Gastroesophageal sphincter (tissue), 4 donors: Measurements from ENCODE around the gene ENTREP3. TPM values are rescaled to one million over a fixed set of nuclear protein-coding genes. Genes with fewer than 3 reads are reported as not detected.

Source experiments
- ATAC-seq: fragments of 150-250 bp; one replicate; pipeline ENCODE4 v1.9.1; 2016; ENCODE audit warnings: mild to moderate bottlenecking, moderate library complexity
- H3K27ac ChIP-seq, 4 donors: fragments of 200-600 bp; sonication (generic) in 3 of 4; 1 replicate in 3 of 4; 2 replicates in 1 of 4; pipeline ENCODE4 v1.5.1; 2016 to 2019
- H3K27me3 ChIP-seq: fragments of 200-600 bp; sonication (generic); one replicate; pipeline ENCODE4 v1.5.1; 2019
- H3K36me3 ChIP-seq, 2 donors: fragments of 200-600 bp; sonication (generic); one replicate each; pipeline ENCODE4 v1.5.1; 2019; ENCODE audit warnings: control low read depth in 1 of 2
- H3K4me1 ChIP-seq, 3 donors: fragments of 200-600 bp; sonication (generic); 1 replicate in 2 of 3; 2 replicates in 1 of 3; pipeline ENCODE4 v1.5.1; 2016 to 2019; ENCODE audit warnings: control low read depth in 2 of 3
- H3K4me3 ChIP-seq, 2 donors: fragments of 200-600 bp; sonication (generic); one replicate each; pipeline ENCODE4 v1.5.1; 2019; ENCODE audit warnings: mild to moderate bottlenecking in 1 of 2, moderate library complexity in 1 of 2
- H3K9me3 ChIP-seq, 3 donors: fragments of 200-600 bp; sonication (generic); one replicate each; pipeline ENCODE4 v1.5.1; 2017 to 2019; ENCODE audit warnings: control low read depth in 2 of 3
- EP300 ChIP-seq: sonication (generic); formaldehyde crosslinking; IDR thresholded peaks from one replicate; pipeline ENCODE4 v1.6.1; 2017; ENCODE audit warnings: antibody characterized with exemption, mild to moderate bottlenecking
- POLR2A ChIP-seq, 2 donors: fragments of 450-650 bp; IDR thresholded peaks; one replicate each; pipeline ENCODE4 v1.6.1; 2017; ENCODE audit warnings: antibody characterized with exemption in 2 of 2, mild to moderate bottlenecking in 2 of 2, moderate library complexity in 1 of 2
- POLR2AphosphoS5 ChIP-seq: sonication (generic); formaldehyde crosslinking; IDR thresholded peaks from one replicate; pipeline ENCODE4 v1.6.1; 2017; ENCODE audit warnings: antibody characterized with exemption
- WGBS, 2 donors: methylation state at CpG; one replicate each; pipeline ENCODE4 v1.1.5; 2018; ENCODE audit warnings: low coverage in 1 of 2; 5-methylcytosine and 5-hydroxymethylcytosine counted together
- total RNA-seq, 4 donors: library from RNA; depleted of rRNA; stranded (reverse); fragments of >200 nt; gene quantifications; one replicate each; pipeline ENCODE4 v1.1.0, GENCODE V29; 2016
- TF ChIP-seq, protein P1 (sequence below), 4 experiments: fragments of 200-600 bp in 2 of 4; fragments of 450-650 bp in 2 of 4; sonication (generic) in 1 of 4; IDR thresholded peaks; one replicate each; pipeline ENCODE4 v1.5.1; 2017 to 2019; ENCODE audit warnings: antibody characterized with exemption in 4 of 4, mild to moderate bottlenecking in 2 of 4, moderate library complexity in 2 of 4

ENTREP3 gene
- total RNA-seq, 4 donors from 2014 or later, result 11.4 to 35.3 (median 22.1) TPM

DNA sequence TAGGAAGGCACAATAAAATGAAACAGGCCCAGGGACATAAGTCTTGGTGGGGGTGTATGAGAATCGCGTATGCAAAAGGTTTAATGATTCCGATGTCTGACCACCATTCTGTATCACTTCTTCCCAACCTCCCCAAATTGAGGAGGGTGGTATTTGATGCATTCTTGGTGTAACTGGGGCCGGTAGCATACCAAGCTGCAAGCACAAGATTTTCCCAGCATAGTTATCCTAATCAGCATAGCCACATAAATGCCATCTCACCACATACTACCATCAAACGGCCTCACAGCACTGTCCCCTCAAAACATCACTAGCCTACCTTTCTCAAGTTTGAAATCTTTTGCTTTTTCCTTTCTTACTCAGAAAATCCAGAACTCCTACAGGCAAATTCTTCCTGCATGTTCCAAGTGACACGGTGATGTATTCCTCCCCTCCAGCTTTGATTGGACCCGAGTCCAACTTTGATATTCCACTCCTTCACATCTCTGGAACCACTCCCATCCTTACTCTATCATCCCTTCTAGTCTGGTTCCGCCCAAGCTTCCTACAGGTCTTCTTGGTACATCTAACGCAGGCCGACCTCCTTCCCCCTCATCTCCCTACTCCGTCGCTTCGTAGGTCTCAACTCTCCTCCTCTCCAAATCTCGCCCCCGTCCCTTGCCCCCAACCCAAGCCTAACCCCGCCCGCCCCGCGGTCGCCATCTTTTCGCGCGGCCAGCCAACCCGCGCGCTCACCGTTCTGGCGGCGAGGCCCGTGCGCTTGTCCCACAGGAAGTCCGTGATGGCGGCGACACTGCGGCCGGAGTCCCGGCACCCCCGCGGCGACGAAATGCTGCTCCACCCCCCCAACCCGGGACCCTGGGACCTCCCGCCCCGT is 17.4 kb upstream of the ENTREP3 start:
- H3K36me3 ChIP-seq, result peaks cover 8 to 36% of the 10 kb centered on the region in 2 donors
- no peaks in the 10 kb centered on the region for H3K27me3 ChIP-seq
- peak overlapping the region; percentile 91 to 99 (median 95) for H3K27ac ChIP-seq
- peak; percentile 54 for ATAC-seq
- H3K4me3 ChIP-seq, result peak overlapping the region; percentile 91 to 94
- WGBS, 2 donors, result 4 to 8% methylated on average over 13 to 25 of the region's 44 CpGs
- H3K9me3 ChIP-seq, result no peaks in the 10 kb centered on the region
- peaks cover 0 to 56% (median 23%) of the 10 kb centered on the region in 3 donors for H3K4me1 ChIP-seq
- TF ChIP-seq EP300 (no peak), POLR2A (IDR thresholded peaks at IDR 0.05) (no peak), POLR2AphosphoS5 (no peak)
- TF ChIP-seq, protein P1, sequence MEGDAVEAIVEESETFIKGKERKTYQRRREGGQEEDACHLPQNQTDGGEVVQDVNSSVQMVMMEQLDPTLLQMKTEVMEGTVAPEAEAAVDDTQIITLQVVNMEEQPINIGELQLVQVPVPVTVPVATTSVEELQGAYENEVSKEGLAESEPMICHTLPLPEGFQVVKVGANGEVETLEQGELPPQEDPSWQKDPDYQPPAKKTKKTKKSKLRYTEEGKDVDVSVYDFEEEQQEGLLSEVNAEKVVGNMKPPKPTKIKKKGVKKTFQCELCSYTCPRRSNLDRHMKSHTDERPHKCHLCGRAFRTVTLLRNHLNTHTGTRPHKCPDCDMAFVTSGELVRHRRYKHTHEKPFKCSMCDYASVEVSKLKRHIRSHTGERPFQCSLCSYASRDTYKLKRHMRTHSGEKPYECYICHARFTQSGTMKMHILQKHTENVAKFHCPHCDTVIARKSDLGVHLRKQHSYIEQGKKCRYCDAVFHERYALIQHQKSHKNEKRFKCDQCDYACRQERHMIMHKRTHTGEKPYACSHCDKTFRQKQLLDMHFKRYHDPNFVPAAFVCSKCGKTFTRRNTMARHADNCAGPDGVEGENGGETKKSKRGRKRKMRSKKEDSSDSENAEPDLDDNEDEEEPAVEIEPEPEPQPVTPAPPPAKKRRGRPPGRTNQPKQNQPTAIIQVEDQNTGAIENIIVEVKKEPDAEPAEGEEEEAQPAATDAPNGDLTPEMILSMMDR (IDR thresholded peaks at IDR 0.05), result no peak

DNA sequence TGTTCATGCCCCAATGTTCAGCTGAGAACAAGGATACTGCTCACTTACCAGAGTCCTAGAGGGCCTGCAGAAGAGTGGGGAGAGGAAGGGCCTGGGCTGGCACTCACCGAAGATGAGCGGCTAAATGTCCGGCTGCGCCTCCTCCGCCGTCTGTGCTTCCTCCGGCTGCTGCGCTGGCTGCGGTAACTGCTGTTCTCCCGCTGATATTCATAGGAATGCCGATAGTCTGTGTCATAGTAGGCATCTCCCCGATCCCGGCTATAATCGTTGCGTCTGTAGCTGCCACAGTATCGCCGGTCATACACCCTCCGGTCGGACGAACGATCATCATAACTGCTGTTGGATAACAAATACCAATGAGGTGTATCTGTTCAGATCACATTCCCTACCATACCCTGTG is 14.1 kb upstream of the ENTREP3 start:
- H3K36me3 ChIP-seq, result peaks cover 9 to 69% of the 10 kb centered on the region in 2 donors
- 76 to 89% methylated on average over 15 to 18 of the region's 21 CpGs for WGBS, 2 donors

GRCh38 chr1:155268630-155269029 is 13.3 kb upstream of the ENTREP3 start:
- ATAC-seq, result no peak
- 89% methylated on average over 8 of the region's 21 CpGs; no CpG with 5 or more reads in 1 of the 2 donors for WGBS, 2 donors

More for the DNA sequence above, 14.1 kb upstream of the ENTREP3 start:
- TF ChIP-seq POLR2AphosphoS5 (no peak), EP300 (no peak), POLR2A (IDR thresholded peaks at IDR 0.05) (no peak)
- TF ChIP-seq, protein P1 (IDR thresholded peaks at IDR 0.05), result no peak
- peaks cover 0 to 43% (median 18%) of the 10 kb centered on the region in 3 donors for H3K4me1 ChIP-seq
- no peak overlapping the region for H3K27ac ChIP-seq
- H3K9me3 ChIP-seq, result no peaks in the 10 kb centered on the region
- no peaks in the 10 kb centered on the region for H3K27me3 ChIP-seq
- no peak for ATAC-seq
- H3K4me3 ChIP-seq, result no peak overlapping the region

DNA sequence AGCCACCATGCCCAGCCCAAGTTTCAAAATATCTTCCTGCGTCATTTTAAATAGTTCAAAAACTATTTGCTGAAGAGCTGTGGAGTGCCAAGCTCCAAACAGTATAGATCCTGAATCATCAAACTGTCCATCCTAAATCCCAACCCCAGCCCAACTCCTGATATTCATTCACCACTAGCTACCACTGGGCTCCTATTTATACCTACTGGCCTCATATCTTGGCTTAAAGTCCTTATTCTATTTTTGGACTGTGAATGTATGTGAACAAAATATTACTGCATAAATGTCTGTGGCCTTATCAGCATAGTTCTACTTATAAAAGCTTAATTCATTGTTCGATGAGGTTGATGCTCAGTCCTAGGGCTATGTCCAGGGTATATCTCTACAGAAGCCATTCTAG is 12.1 kb upstream of the ENTREP3 start:
- no peaks in the 10 kb centered on the region for H3K9me3 ChIP-seq
- 89 to 92% methylated on average over 1 to 2 of the region's 2 CpGs for WGBS, 2 donors
- peaks cover 0 to 39% (median 16%) of the 10 kb centered on the region in 3 donors for H3K4me1 ChIP-seq
- no peaks in the 10 kb centered on the region for H3K27me3 ChIP-seq
- H3K4me3 ChIP-seq, result no peak overlapping the region
- H3K36me3 ChIP-seq, result peaks cover 12 to 85% of the 10 kb centered on the region in 2 donors
- TF ChIP-seq POLR2A (IDR thresholded peaks at IDR 0.05), result no peak
- TF ChIP-seq, protein P1 (IDR thresholded peaks at IDR 0.05), result no peak
- TF ChIP-seq POLR2AphosphoS5, result no peak
- TF ChIP-seq EP300, result no peak
- no peak for ATAC-seq
- no peak overlapping the region for H3K27ac ChIP-seq

More at GRCh38 chr1:155268630-155269029, 13.3 kb upstream of the ENTREP3 start:
- Histone ChIP-seq H3K36me3 (peaks cover 11 to 77% of the 10 kb centered on the region in 2 donors), H3K9me3 (no peaks in the 10 kb centered on the region), H3K27me3 (no peaks in the 10 kb centered on the region), H3K4me3 (no peak overlapping the region), H3K27ac (no peak overlapping the region), H3K4me1 (peaks cover 0 to 38% (median 14%) of the 10 kb centered on the region in 3 donors)
- TF ChIP-seq EP300, result no peak
- no peak for TF ChIP-seq POLR2A (IDR thresholded peaks at IDR 0.05)
- no peak for TF ChIP-seq POLR2AphosphoS5
- TF ChIP-seq, protein P1 (IDR thresholded peaks at IDR 0.05), result no peak
